Measurements from ENCODE around the gene UBE2N.

UBE2N gene

DNA sequence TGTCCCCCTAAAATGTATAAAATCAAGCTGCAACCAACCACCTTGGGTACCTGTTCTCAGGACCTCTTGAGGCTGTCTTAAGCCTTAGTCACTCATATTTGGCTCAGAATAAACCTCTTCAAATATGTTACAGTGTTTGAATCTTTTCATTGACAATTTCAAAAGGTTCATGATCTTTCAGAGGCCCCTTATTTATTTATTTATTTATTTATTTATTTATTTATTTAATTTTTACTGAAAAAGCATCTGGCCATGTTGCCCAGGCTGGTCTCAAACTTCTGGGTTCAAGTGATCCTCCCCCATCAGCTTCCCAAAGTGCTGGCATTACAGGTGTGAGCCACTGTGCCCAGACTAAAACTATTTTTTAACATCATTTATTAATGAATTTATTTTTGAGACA, 72.2 kb downstream of the UBE2N start:
- TF ChIP-seq TAF1 (IDR thresholded peaks at IDR 0.05; ENCODE audit: low read depth) (no peak), TCF12 (IDR thresholded peaks at IDR 0.05; ENCODE audit: low read depth) (no peak), USF1 (IDR thresholded peaks at IDR 0.05) (no peak), RAD21 (IDR thresholded peaks at IDR 0.05; ENCODE audit: low read depth) (no peak), ZBTB7A (IDR thresholded peaks at IDR 0.05; ENCODE audit: low read depth) (no peak), CEBPB (IDR thresholded peaks at IDR 0.05) (no peak), EGR1 (IDR thresholded peaks at IDR 0.05) (no peak), EP300 (IDR thresholded peaks at IDR 0.05; ENCODE audit: borderline replicate concordance) (no peak)
- TF ChIP-seq, protein P1, sequence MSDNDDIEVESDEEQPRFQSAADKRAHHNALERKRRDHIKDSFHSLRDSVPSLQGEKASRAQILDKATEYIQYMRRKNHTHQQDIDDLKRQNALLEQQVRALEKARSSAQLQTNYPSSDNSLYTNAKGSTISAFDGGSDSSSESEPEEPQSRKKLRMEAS (IDR thresholded peaks at IDR 0.05): no peak

DNA sequence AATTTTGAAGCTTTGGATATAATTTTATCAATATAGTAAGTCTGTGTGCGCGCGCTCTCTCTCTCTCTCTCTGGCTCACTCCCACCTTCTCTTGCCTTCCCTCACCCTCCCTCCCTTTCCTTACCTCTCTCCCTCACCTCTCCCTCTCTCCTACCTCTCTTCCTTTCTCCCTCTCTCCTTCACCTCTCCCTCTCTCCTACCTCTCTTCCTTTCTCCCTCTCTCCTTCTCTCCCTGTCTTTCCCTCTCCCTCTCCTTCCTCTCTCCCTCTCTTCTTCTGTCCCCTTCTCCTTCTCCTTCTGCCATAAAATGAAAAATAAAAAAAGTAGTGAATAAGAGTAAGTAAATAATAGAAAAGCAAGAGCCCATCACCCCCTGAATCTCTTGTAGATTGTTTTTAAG, 73.0 kb downstream of the UBE2N start:
- TF ChIP-seq TAF1 (IDR thresholded peaks at IDR 0.05; ENCODE audit: low read depth): no peak
- TF ChIP-seq TEAD4 (IDR thresholded peaks at IDR 0.05): no peak
- no peak for TF ChIP-seq EP300 (IDR thresholded peaks at IDR 0.05; ENCODE audit: borderline replicate concordance)
- TF ChIP-seq USF1 (IDR thresholded peaks at IDR 0.05): no peak
- TF ChIP-seq ZBTB7A (IDR thresholded peaks at IDR 0.05; ENCODE audit: low read depth): no peak
- TF ChIP-seq TCF12 (IDR thresholded peaks at IDR 0.05; ENCODE audit: low read depth): no peak
- TF ChIP-seq CREB1 (IDR thresholded peaks at IDR 0.05; ENCODE audit: low read depth): no peak
- TF ChIP-seq FOXM1 (IDR thresholded peaks at IDR 0.05; ENCODE audit: borderline replicate concordance, low read depth): no peak
- TF ChIP-seq, protein P1 (IDR thresholded peaks at IDR 0.05): no peak
- TF ChIP-seq NFIC (IDR thresholded peaks at IDR 0.05): no peak
- no peak for TF ChIP-seq RAD21 (IDR thresholded peaks at IDR 0.05; ENCODE audit: low read depth)

- no peak for TF ChIP-seq REST (IDR thresholded peaks at IDR 0.05; ENCODE audit: low read depth)
These were observed 75.3 kb downstream of the UBE2N start for GRCh38 chr12:93366422-93366821.

DNA sequence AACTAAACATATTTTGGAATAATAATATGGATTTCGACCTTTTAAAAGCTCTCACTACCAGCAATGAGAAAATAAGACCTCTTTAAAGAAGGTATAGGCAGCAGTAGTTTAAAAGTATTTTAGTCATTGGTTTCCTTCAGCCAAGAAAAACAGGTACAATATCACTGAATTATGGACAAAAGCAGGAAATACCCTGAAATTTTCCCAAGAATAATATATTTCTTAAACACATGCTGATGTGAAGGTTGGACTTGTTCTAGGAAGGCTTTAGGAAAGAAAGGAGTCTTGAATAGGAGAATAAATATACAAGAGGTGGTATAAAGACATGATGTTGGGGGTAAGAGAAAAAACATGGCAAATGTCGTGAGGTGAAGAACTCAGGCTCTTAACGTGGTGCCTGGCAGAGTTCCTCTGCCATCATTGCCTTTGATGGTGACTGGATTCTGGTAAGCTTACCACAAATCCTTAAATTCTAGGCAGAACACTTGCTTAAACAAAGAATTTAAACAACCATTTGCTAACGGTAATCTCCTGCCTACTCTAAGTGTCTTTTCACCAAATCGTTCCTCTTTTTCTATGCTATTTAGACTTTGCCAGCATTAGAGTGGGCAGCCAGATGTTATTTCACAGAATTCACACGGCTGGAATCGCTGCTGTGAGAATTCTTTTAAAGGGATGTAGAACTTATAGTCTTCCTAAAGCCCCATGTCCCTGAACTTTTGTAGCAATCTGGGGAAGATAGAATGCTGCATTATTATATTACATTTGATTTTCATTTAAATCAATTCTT, 75.9 kb downstream of the UBE2N start:
- no peak for TF ChIP-seq EGR1 (IDR thresholded peaks at IDR 0.05)
- TF ChIP-seq CREB1 (IDR thresholded peaks at IDR 0.05; ENCODE audit: low read depth): no peak
- no peak for TF ChIP-seq NFIC (IDR thresholded peaks at IDR 0.05)
- no peak for TF ChIP-seq FOXM1 (IDR thresholded peaks at IDR 0.05; ENCODE audit: borderline replicate concordance, low read depth)
- no peak for TF ChIP-seq CEBPB (IDR thresholded peaks at IDR 0.05)

- no peak for TF ChIP-seq TEAD4 (IDR thresholded peaks at IDR 0.05)
- no peak for TF ChIP-seq ZBTB7A (IDR thresholded peaks at IDR 0.05; ENCODE audit: low read depth)
- TF ChIP-seq, protein P1 (IDR thresholded peaks at IDR 0.05): no peak
- no peak for TF ChIP-seq CEBPB (IDR thresholded peaks at IDR 0.05)
- no peak for TF ChIP-seq REST (IDR thresholded peaks at IDR 0.05; ENCODE audit: low read depth)
- TF ChIP-seq EP300 (IDR thresholded peaks at IDR 0.05; ENCODE audit: borderline replicate concordance): no peak
- TF ChIP-seq RAD21 (IDR thresholded peaks at IDR 0.05; ENCODE audit: low read depth): no peak
- no peak for TF ChIP-seq NFIC (IDR thresholded peaks at IDR 0.05)
- no peak for TF ChIP-seq EGR1 (IDR thresholded peaks at IDR 0.05)
- no peak for TF ChIP-seq TAF1 (IDR thresholded peaks at IDR 0.05; ENCODE audit: low read depth)
These were observed 77.9 kb downstream of the UBE2N start for GRCh38 chr12:93363841-93364297.

GRCh38 chr12:93361151-93361919, 80.4 kb downstream of the UBE2N start:
- TF ChIP-seq CREB1 (IDR thresholded peaks at IDR 0.05; ENCODE audit: low read depth): no peak
- TF ChIP-seq TCF12 (IDR thresholded peaks at IDR 0.05; ENCODE audit: low read depth): no peak
- TF ChIP-seq RAD21 (IDR thresholded peaks at IDR 0.05; ENCODE audit: low read depth): no peak
- TF ChIP-seq EGR1 (IDR thresholded peaks at IDR 0.05): no peak
- no peak for TF ChIP-seq EP300 (IDR thresholded peaks at IDR 0.05; ENCODE audit: borderline replicate concordance)
- TF ChIP-seq, protein P1 (IDR thresholded peaks at IDR 0.05): no peak
- TF ChIP-seq FOXM1 (IDR thresholded peaks at IDR 0.05; ENCODE audit: borderline replicate concordance, low read depth): no peak
- TF ChIP-seq YY1 (IDR thresholded peaks at IDR 0.05; ENCODE audit: low read depth): no peak
- TF ChIP-seq REST (IDR thresholded peaks at IDR 0.05; ENCODE audit: low read depth): no peak
